ENCODE data around the gene MYOF.

MYOF gene

DNA sequence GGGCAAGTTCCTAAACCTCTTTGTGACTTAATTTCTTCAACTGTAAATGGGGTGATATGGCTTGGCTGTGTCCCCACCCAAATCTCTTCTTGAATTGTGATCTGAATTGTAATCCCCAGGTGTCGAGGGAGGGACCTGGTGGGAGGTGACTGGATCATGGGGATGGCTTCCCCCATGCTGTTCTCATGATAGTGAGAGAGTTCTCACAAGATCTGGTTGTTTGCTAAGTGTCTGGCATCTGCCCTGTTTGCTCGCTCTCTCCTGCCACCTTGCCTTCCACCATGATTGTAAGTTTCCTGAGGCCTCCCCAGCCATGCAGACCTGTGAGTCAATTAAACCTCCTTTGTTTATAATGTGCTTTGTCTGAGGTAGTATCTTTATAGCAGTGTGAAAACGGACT, 177.0 kb downstream of the MYOF start:
- no peak overlapping the region for H3K4me3 ChIP-seq (ENCODE audit: control insufficient read depth, low read depth, low read length)
- DNase-seq (ENCODE audit: low read depth) = no peak
- no peak for TF ChIP-seq CTCF (conservative IDR thresholded peaks at IDR 0.05; ENCODE audit: control insufficient read depth, insufficient read depth, low read depth, low read length)

DNA sequence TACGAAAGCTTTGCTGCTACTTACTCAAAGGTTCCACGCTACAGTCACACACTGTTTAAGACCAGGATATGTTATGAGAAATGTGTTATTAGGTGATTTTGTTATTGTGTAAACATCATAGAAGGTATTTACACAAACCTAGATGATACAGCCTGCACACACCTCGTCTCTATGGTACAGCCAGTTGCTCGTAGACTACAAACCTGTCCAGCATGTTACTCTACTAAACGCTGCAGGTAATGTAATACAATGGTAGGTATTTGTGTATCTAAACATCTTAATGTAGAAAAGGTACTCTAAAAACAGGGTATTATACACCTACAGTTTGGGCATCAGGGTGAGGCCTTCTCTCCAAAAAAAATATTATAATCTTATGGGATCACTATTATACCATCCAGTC, 181.2 kb downstream of the MYOF start:
- no peak overlapping the region for H3K4me3 ChIP-seq (ENCODE audit: control insufficient read depth, low read depth, low read length)
- TF ChIP-seq CTCF (conservative IDR thresholded peaks at IDR 0.05; ENCODE audit: control insufficient read depth, insufficient read depth, low read depth, low read length) = no peak
- DNase-seq (ENCODE audit: low read depth) = no peak

DNA sequence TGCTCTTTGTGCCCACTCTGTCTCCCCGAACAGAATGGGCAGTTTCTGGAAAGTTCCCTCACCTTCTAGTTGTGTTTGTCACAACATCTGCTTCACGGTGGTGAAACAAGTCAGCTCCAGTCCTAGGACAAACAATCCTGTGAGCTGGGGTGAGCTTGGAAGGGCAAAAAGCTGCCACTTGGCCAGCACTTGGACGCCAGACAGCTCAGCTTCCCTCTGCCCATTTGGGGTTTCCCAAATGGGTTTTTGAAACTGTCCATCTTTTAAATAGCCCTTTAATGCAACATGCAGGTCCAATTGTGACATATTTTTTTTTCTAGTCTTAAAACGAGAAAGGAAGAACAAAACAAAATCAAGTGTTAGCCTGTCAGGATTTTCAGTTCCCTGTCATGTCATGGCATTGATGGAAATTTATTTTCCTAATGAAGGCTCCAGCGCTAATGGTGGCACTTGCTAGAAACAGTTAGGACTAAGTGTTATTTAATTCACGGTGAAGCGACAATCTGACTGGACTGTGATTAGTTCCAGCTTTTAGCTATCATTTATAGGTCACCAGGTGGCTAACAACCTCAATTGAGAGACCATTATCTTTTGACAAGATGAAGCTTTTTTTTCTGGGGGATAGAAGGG, 181.7 kb downstream of the MYOF start:
- H3K4me3 ChIP-seq (ENCODE audit: control insufficient read depth, low read depth, low read length) = no peak overlapping the region
- TF ChIP-seq CTCF (conservative IDR thresholded peaks at IDR 0.05; ENCODE audit: control insufficient read depth, insufficient read depth, low read depth, low read length) = no peak

DNA sequence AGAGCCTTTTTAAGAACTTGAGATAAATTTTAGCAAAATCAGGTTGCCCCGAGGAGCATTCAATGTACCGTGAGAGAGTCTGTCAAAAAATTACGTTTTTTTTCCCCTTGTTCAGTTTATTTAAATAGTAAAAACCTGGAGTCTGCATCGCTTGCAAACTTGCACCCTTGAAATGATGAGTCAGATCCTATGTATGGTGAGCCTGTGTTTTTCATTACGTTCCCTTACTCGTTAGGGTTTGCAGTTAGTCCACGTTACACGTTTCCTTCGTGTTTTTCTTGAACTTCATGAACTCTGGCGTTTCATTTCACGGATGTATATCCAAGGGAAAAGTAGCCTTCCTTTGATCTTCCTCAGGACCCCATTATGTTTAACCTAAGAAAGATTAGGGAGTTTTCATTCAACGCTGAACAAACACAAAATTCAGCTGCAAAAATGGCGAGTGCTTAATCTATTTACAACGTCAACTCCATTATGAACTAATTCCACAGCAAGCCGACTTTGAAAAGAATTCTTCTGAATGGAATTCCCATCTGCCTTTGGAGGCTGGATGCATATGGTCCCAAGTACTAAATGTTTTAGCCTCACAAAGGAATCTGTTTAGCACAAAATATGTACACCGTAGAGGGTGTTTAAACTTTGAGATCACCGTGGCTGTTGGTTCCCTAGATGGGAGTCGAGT, 182.4 kb downstream of the MYOF start:
- DNase-seq (ENCODE audit: low read depth) = no peak
- no peak for TF ChIP-seq CTCF (conservative IDR thresholded peaks at IDR 0.05; ENCODE audit: control insufficient read depth, insufficient read depth, low read depth, low read length)
- H3K4me3 ChIP-seq (ENCODE audit: control insufficient read depth, low read depth, low read length) = no peak overlapping the region

More for the DNA sequence above, 181.7 kb downstream of the MYOF start:
- no peak for DNase-seq (ENCODE audit: low read depth)

DNA sequence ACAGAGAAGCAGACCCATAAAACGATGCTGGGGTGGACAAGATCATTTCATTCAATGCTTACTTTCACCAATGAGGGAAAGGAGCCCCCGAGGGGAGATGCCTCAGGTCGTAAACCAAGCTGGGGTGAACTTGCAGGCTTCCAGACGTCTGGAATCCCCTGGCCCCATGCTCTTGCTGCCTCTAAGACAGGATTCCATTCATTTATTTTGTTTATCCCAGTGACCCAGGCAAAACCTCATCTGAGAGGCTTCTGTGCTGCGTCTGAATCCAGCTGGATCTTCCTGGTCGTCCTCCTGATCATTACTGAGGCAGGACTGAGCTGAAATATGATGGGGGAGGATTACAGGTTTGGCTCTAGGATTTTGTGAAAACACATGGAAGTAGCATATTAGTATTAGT, 182.9 kb downstream of the MYOF start:
- H3K4me3 ChIP-seq (ENCODE audit: control insufficient read depth, low read depth, low read length) = no peak overlapping the region
- no peak for DNase-seq (ENCODE audit: low read depth)
- no peak for TF ChIP-seq CTCF (conservative IDR thresholded peaks at IDR 0.05; ENCODE audit: control insufficient read depth, insufficient read depth, low read depth, low read length)

- no peak overlapping the region for H3K4me3 ChIP-seq (ENCODE audit: control insufficient read depth, low read depth, low read length)
- TF ChIP-seq CTCF (conservative IDR thresholded peaks at IDR 0.05; ENCODE audit: control insufficient read depth, insufficient read depth, low read depth, low read length) = no peak
- DNase-seq (ENCODE audit: low read depth) = no peak
These were observed 186.0 kb downstream of the MYOF start for GRCh38 chr10:93296151-93296550.

All from fibroblast of mammary gland (primary cell).